ENCODE data around the gene COL12A1. TPM values are rescaled to one million over a fixed set of nuclear protein-coding genes. Genes with fewer than 3 reads are reported as not detected.
"Not testable (repeated sequence)": the region's sequence is repeated elsewhere in the genome, so short reads cannot be mapped to it uniquely, and the experiment has no call there.

Gene COL12A1
- total RNA-seq, 1 donor from 2014 or later = 2,335 TPM

DNA sequence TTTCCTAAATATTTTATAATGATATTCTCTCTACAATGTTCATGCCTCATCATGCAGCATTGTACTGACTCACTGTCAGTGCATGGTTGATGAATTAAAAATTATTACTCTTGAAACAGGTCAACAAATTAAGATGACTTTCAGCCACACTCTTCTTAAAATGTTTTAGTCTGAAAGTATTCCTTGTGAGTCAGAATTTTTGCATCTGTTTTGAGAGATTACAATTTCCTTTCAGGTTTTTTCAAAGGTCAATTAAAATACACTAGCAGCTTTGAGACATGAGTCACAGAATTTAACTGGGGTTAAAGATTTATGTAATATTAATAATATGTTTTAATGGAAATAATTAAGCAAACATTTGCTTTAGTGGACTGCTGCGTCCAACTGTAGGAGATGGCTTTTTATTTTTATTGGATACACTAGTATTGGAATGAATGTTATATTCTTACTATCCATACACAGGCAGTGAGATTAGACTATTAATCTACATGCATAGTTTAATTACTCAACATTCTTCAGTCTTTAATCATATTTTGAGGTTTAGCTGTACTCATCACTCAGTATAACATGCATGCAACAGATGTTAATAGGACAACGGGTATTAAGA lies 9.7 kb downstream of the COL12A1 start:
- Mint-ChIP-seq H3K9me3 (ENCODE audit: unreplicated experiment) (no peaks in the 10 kb centered on the region), H3K4me1 (ENCODE audit: unreplicated experiment) (peaks cover 48% of the 10 kb centered on the region), H3K27ac (ENCODE audit: unreplicated experiment) (peak overlapping the region; percentile 66), H3K36me3 (ENCODE audit: unreplicated experiment) (peaks cover 53% of the 10 kb centered on the region), H3K4me3 (ENCODE audit: unreplicated experiment) (no peak overlapping the region), H3K27me3 (ENCODE audit: unreplicated experiment) (no peaks in the 10 kb centered on the region)
- DNase-seq (ENCODE audit: extremely low spot score, unreplicated experiment) = no peak
- TF ChIP-seq CTCF (IDR thresholded peaks at IDR 0.05) = no peak

- Mint-ChIP-seq H3K9me3 (ENCODE audit: unreplicated experiment) (no peaks in the 10 kb centered on the region), H3K4me3 (ENCODE audit: unreplicated experiment) (no peak overlapping the region), H3K27me3 (ENCODE audit: unreplicated experiment) (no peaks in the 10 kb centered on the region), H3K4me1 (ENCODE audit: unreplicated experiment) (peaks cover 52% of the 10 kb centered on the region), H3K36me3 (ENCODE audit: unreplicated experiment) (peaks cover 84% of the 10 kb centered on the region), H3K27ac (ENCODE audit: unreplicated experiment) (peak overlapping the region; percentile 55)
- no peak for TF ChIP-seq CTCF (IDR thresholded peaks at IDR 0.05)
- DNase-seq (ENCODE audit: extremely low spot score, unreplicated experiment) = no peak
Measured at GRCh38 chr6:75188221-75188925, 17.5 kb downstream of the COL12A1 start.

- H3K9me3 Mint-ChIP-seq (ENCODE audit: unreplicated experiment); DNase-seq (ENCODE audit: extremely low spot score, unreplicated experiment); H3K4me3 Mint-ChIP-seq (ENCODE audit: unreplicated experiment); H3K27ac Mint-ChIP-seq (ENCODE audit: unreplicated experiment); H3K27me3 Mint-ChIP-seq (ENCODE audit: unreplicated experiment): not testable (repeated sequence)
- Mint-ChIP-seq H3K36me3 (ENCODE audit: unreplicated experiment) (peaks cover 90% of the 10 kb centered on the region), H3K4me1 (ENCODE audit: unreplicated experiment) (peaks cover 56% of the 10 kb centered on the region)
Measured at GRCh38 chr6:75186581-75186980, 19.3 kb downstream of the COL12A1 start.

GRCh38 chr6:75183099-75183541 lies 22.7 kb downstream of the COL12A1 start:
- Mint-ChIP-seq H3K9me3 (ENCODE audit: unreplicated experiment) (no peaks in the 10 kb centered on the region), H3K36me3 (ENCODE audit: unreplicated experiment) (peaks cover 92% of the 10 kb centered on the region), H3K27ac (ENCODE audit: unreplicated experiment) (no peak overlapping the region), H3K4me1 (ENCODE audit: unreplicated experiment) (peaks cover 55% of the 10 kb centered on the region), H3K4me3 (ENCODE audit: unreplicated experiment) (no peak overlapping the region), H3K27me3 (ENCODE audit: unreplicated experiment) (no peaks in the 10 kb centered on the region)
- DNase-seq (ENCODE audit: extremely low spot score, unreplicated experiment) = no peak
- TF ChIP-seq CTCF (IDR thresholded peaks at IDR 0.05) = no peak

GRCh38 chr6:75180864-75181263 lies 25.0 kb downstream of the COL12A1 start:
- H3K4me1 Mint-ChIP-seq (ENCODE audit: unreplicated experiment) = peaks cover 46% of the 10 kb centered on the region
- H3K27ac Mint-ChIP-seq (ENCODE audit: unreplicated experiment) = peak overlapping the region; percentile 34
- no peaks in the 10 kb centered on the region for H3K27me3 Mint-ChIP-seq (ENCODE audit: unreplicated experiment)
- no peaks in the 10 kb centered on the region for H3K9me3 Mint-ChIP-seq (ENCODE audit: unreplicated experiment)
- H3K4me3 Mint-ChIP-seq (ENCODE audit: unreplicated experiment) = no peak overlapping the region
- TF ChIP-seq CTCF (IDR thresholded peaks at IDR 0.05) = no peak
- no peak for DNase-seq (ENCODE audit: extremely low spot score, unreplicated experiment)
- peaks cover 81% of the 10 kb centered on the region for H3K36me3 Mint-ChIP-seq (ENCODE audit: unreplicated experiment)

Data from osteocyte (in vitro differentiated cells).